Heart left ventricle (tissue), 16 donors: ENCODE data around the gene SF3B3. TPM values are rescaled to one million over a fixed set of nuclear protein-coding genes. Genes with fewer than 3 reads are reported as not detected.
A peak's percentile ranks its signal among the peaks of the same experiment; 100 is the strongest.

ENCODE experiments used
- ATAC-seq, 4 donors: fragments of 200-7000 bp; cut with Tn5 transposase; one replicate each; pipeline ENCODE4 v1.9.1; 2020 to 2022; ENCODE audit warnings: moderate library complexity in 4 of 4, mild to moderate bottlenecking in 3 of 4, moderate number of reproducible peaks in 1 of 4
- DNase-seq, 5 donors: peaks; one replicate each; pipeline ENCODE4 v3.0.0-alpha.2; 2020
- H3K27ac ChIP-seq, 12 donors: fragments of 200-600 bp; sonication (generic) in 4 of 12; one replicate each; pipeline versions ENCODE4 v1.5.0 to v1.8.0; 2016 to 2022; ENCODE audit warnings: mild to moderate bottlenecking in 2 of 12
- H3K27me3 ChIP-seq, 9 donors: fragments of 200-600 bp; sonication (generic) in 2 of 9; one replicate each; pipeline versions ENCODE4 v1.5.1 to v1.8.0; 2016 to 2022; ENCODE audit warnings: mild to moderate bottlenecking in 3 of 9
- H3K36me3 ChIP-seq, 9 donors: fragments of 200-600 bp; sonication (generic) in 2 of 9; one replicate each; pipeline versions ENCODE4 v1.5.0 to v1.8.0; 2018 to 2022; ENCODE audit warnings: mild to moderate bottlenecking in 2 of 9
- H3K4me1 ChIP-seq, 12 donors: fragments of 200-600 bp; sonication (generic) in 4 of 12; one replicate each; pipeline versions ENCODE4 v1.5.0 to v1.8.0; 2016 to 2022; ENCODE audit warnings: mild to moderate bottlenecking in 3 of 12
- H3K4me3 ChIP-seq, 12 donors: fragments of 200-600 bp; sonication (generic) in 4 of 12; one replicate each; pipeline versions ENCODE4 v1.5.0 to v1.8.0; 2017 to 2022; ENCODE audit warnings: mild to moderate bottlenecking in 9 of 12, moderate library complexity in 4 of 12
- H3K9me3 ChIP-seq, 12 donors: fragments of 200-600 bp; sonication (generic) in 4 of 12; one replicate each; pipeline versions ENCODE4 v1.5.0 to v1.8.0; 2016 to 2022; ENCODE audit warnings: mild to moderate bottlenecking in 1 of 12
- POLR2A ChIP-seq, 2 donors: fragments of 450-650 bp; IDR thresholded peaks; one replicate each; pipeline ENCODE4 v1.6.1; 2017; ENCODE audit warnings: antibody characterized with exemption in 2 of 2, mild to moderate bottlenecking in 2 of 2, moderate library complexity in 2 of 2
- WGBS, 4 donors: extraction: QIAGEN DNeasy Blood & Tissue Kit in 2 of 4; methylation state at CpG; one replicate each; pipeline versions ENCODE4 v1.1.5 to v1.1.7; 2013 to 2018; 5-methylcytosine and 5-hydroxymethylcytosine counted together
- intact Hi-C, 10 donors: fragments of 100-400 bp; cut with DNase I; formaldehyde crosslinking; loops; one replicate each; pipeline versions ENCODE4 v1.11.1 to v1.14.2; 2022
- polyA plus RNA-seq, 2 donors: library from polyadenylated mRNA; stranded (reverse); fragments of 200-250 nt; gene quantifications; one replicate each; pipeline ENCODE4 v1.2.3, GENCODE V29; 2013
- total RNA-seq, 9 donors: library from RNA; depleted of rRNA in 2 of 9; stranded (reverse); fragments of >200 nt in 2 of 9; fragmentation: NEBNext Ultra II Directional in 3 of 9; extraction: Animal tissue kit (Norgen Biotek cat#: 25700) in 3 of 9; gene quantifications; one replicate each; pipeline versions ENCODE4 v1.1.0 to v1.2.4, GENCODE V29; 2016 to 2023
- TF ChIP-seq, protein P1 (sequence below), 12 donors: fragments of 200-600 bp; sonication (generic) in 4 of 12; IDR thresholded peaks; one replicate each; pipeline versions ENCODE4 v1.5.0 to v1.8.0; 2018 to 2022; ENCODE audit warnings: antibody characterized with exemption in 12 of 12, mild to moderate bottlenecking in 5 of 12
- donor health status: ischemic (EF 13 %, LVEDD 7.1; RV severe dilation, severe dysfunction).
- donor health status: healthy with polysubstance abuse.
- donor health status: DM: no; HTN: yes; CAD: no.
- donor health status: DM: no; HTN: no; CAD: no.
- donor health status: ischemic (EF 25% LVEDD 6.9; RV normal size, moderate dysfunction).
- donor health status: ischemic (EF 25% LVEDD 5.7; RV mildly dilated, moderate dysfunction).
- donor health status: healthy.
- donor health status: DM: yes; HTN: yes; CAD: no.
- donor health status: ischemic (EF 35%, LVEDD 5.7; RV mildly dilated, moderate dysfunction).
- donor health status: nonischemic (EF 11% LVEDD 7.7; RV severe dilation, severe dysfunction).
- donor health status: DM: yes; HTN: yes; CAD: no.
- donor health status: PGD.
- donor health status: ischemic (EF 29% LVEDD 5.4; RV normal size, mild dysfunction).
- donor health status: nonischemic (EF 23%, LVEDD 6.1; RV moderate dilation, normal function).

SF3B3 gene
- total and polyA plus RNA-seq, 11 donors = 50.3 to 198 (median 131) TPM

DNA sequence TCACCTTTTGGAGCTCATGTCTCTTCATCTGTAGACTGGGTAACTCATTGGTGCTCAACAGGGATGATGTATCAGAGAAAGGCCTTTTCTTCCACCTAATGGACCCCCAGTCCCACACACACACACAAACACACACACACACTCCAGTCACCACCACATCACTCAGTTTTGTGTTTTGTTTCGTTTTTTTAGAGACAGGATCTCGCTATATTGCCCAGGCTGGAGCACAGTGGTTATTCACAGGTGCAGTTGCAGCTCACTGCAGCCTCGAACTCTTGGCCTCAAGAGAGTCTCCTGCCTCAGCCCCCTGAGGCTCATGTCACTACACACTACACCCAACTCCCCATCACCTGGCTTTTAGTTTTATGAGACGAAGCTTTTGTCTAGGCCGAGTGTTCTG, 55.6 kb downstream of the SF3B3 start:
- Histone ChIP-seq H3K27me3 (no peaks in the 10 kb centered on the region), H3K9me3 (no peaks in the 10 kb centered on the region), H3K4me3 (peak overlapping the region in 6 of 12 donors; percentile 18 to 52 (median 44)), H3K4me1 (peaks cover 0 to 45% (median 29%) of the 10 kb centered on the region in 12 donors), H3K27ac (peak overlapping the region in 1 of 12 donors; percentile 27), H3K36me3 (peaks cover 0 to 15% (median 0%) of the 10 kb centered on the region in 9 donors)
- WGBS, 4 donors = 83 to 85% (median 84%) methylated on average over 5 of the region's 5 CpGs
- no peak for ATAC-seq
- TF ChIP-seq, protein P1, sequence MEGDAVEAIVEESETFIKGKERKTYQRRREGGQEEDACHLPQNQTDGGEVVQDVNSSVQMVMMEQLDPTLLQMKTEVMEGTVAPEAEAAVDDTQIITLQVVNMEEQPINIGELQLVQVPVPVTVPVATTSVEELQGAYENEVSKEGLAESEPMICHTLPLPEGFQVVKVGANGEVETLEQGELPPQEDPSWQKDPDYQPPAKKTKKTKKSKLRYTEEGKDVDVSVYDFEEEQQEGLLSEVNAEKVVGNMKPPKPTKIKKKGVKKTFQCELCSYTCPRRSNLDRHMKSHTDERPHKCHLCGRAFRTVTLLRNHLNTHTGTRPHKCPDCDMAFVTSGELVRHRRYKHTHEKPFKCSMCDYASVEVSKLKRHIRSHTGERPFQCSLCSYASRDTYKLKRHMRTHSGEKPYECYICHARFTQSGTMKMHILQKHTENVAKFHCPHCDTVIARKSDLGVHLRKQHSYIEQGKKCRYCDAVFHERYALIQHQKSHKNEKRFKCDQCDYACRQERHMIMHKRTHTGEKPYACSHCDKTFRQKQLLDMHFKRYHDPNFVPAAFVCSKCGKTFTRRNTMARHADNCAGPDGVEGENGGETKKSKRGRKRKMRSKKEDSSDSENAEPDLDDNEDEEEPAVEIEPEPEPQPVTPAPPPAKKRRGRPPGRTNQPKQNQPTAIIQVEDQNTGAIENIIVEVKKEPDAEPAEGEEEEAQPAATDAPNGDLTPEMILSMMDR (IDR thresholded peaks at IDR 0.05) = no peak
- no peak for TF ChIP-seq POLR2A (IDR thresholded peaks at IDR 0.05)
- no peak for DNase-seq
- intact Hi-C loops = loop anchor here in 2 of 10 donors (10.0 kb wide), 1 partner anchor 66 kb away; the partner anchor contains the start of gene IL34 (in 2 of the 2)

DNA sequence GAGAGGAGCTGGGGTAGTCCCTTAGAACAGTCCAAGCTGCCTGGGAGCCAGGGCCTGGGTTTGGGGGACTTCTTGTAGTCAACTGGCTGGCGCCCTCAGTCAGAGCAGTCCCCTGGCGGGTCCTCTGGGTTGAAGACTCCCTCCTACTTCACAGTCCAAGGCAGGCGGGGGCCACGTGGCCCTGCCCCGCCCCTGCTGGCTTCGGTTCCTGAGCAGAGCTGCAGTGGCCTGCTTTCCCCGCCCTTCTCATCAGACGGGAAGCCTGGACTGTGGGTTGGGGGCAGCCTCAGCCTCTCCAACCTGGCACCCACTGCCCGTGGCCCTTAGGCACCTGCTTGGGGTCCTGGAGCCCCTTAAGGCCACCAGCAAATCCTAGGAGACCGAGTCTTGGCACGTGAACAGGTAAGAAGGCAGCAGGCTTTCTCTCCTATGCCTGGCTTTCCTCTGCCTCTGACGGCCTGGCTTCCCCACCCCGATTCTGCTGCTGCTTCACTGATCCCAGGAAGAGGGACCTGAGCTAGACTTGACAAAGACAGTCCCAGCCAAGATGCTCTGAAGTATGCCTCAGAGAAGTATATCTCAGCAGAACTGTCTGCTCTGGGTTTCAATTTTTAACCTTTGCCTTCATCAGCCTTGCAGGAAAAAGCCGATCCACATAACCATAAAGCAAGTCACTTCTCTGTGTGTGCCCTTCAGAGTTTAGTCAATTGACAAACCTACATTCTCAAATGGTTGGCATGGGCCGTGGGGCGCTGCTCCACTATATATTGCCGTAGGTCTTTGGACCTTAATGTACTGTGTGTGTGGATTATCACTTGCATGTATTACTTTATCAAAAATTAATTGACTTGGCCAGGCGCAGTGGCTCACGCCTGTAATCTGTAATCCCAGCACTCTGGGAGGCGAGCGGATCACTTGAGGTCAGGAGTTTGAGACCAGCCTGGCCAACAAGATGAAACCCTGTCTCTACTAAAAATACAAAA, 56.3 kb downstream of the SF3B3 start:
- H3K27me3 ChIP-seq = no peaks in the 10 kb centered on the region

DNA sequence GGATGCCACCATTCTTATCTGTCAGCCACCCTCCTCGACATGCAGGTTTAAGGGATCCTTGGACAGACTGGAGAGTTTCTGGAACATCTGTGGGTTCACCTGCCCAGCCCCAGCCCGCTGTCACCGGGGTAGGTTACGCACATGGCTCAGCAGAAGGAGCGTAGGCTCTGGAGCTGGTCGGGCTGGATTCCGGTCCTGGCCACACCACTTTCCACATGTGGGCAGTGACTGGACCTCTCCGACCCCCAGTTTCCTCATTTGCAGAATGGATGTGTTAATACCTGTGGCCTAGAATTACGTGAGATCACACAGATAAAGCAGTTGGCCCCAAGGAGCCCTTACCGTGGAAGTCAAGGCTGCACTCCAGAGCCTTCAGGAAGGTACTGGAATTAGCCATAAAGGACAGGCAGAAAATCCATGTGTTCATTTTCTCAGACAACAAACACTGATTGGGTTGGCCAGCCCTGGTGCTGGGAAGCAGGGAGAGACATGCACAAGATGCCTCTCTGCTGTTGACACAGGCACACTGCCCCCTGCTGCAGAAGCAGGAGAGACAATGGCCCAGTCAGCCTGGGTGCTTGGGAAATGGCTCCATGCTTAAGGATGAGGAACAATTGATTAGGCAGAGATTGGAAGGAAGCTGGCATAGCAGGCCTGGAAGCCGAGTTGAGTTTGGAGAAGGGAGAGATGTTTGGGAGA, 58.8 kb downstream of the SF3B3 start:
- ATAC-seq (no peak), DNase-seq (no peak)
- Histone ChIP-seq H3K9me3 (no peaks in the 10 kb centered on the region), H3K27ac (no peak overlapping the region), H3K4me3 (no peak overlapping the region), H3K4me1 (peaks cover 0 to 16% (median 6%) of the 10 kb centered on the region in 12 donors), H3K27me3 (no peaks in the 10 kb centered on the region), H3K36me3 (no peaks in the 10 kb centered on the region)
- intact Hi-C loops = no loop called here
- 81 to 89% (median 87%) methylated on average over 11 of the region's 11 CpGs for WGBS, 4 donors
- TF ChIP-seq, protein P1 (IDR thresholded peaks at IDR 0.05) = no peak
- no peak for TF ChIP-seq POLR2A (IDR thresholded peaks at IDR 0.05)

More for the DNA sequence above, 56.3 kb downstream of the SF3B3 start:
- peak overlapping the region in 8 of 12 donors; percentile 18 to 52 (median 38) for H3K4me3 ChIP-seq
- H3K4me1 ChIP-seq = peaks cover 0 to 38% (median 22%) of the 10 kb centered on the region in 12 donors
- no peaks in the 10 kb centered on the region for H3K9me3 ChIP-seq
- DNase-seq = peak; percentile 43 to 73 (median 65)
- peak overlapping the region in 5 of 12 donors; percentile 1 to 48 (median 25) for H3K27ac ChIP-seq
- TF ChIP-seq, protein P1 (IDR thresholded peaks at IDR 0.05) = no peak
- no peak for TF ChIP-seq POLR2A (IDR thresholded peaks at IDR 0.05)
- WGBS, 4 donors = 59 to 69% (median 66%) methylated on average over 17 to 21 of the region's 21 CpGs
- intact Hi-C loops = loop anchor here in 2 of 10 donors (10.0 kb wide), 1 partner anchor 65 kb away; the partner anchor contains the start of gene IL34 (in 2 of the 2)
- peaks cover 0 to 8% (median 0%) of the 10 kb centered on the region in 9 donors for H3K36me3 ChIP-seq
- ATAC-seq = peak; percentile 50 to 71 (median 58)
